ENCODE measurements around the gene MYO9A. TPM values are rescaled to one million over a fixed set of nuclear protein-coding genes. Genes with fewer than 3 reads are reported as not detected.
"Not testable (repeated sequence)": the region's sequence is repeated elsewhere in the genome, so short reads cannot be mapped to it uniquely, and the experiment has no call there.

Gene MYO9A
- total RNA-seq, 4 donors from 2014 or later: 71.1 to 96.8 (median 80.8) TPM

- no peak overlapping the region for H3K27ac ChIP-seq (replicated peaks in 1 of 4)
- 94% methylated on average over 2 of the region's 2 CpGs for WGBS
These were observed 11.9 kb downstream of the MYO9A start for GRCh38 chr15:72106068-72106467.

DNA sequence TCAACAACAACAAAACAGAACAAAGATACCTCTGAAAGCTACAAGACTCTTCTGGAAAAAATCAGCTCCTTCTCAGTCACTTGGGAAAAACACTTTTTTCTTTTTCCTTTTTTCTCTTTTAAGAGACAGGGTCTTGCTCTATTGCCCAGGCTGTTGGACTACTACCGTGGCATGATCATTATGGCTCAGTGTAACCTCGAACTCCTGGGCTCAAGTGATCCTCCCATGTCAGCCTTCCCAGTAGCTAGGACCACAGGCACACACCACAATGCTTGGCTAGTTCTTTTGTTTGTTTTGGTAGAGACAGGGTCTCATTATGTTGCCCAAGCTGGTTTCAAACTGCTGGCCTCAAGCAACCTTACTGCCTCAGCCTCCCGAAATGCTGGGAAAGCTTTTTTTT, 12.8 kb downstream of the MYO9A start:
- no peaks in the 10 kb centered on the region for H3K27me3 ChIP-seq
- WGBS: 96% methylated on average over 3 of the region's 3 CpGs
- DNase-seq (ENCODE audit: extremely low spot score): no peak
- H3K4me1 ChIP-seq: peaks cover 11 to 70% (median 50%) of the 10 kb centered on the region in 4 donors
- no peak overlapping the region for H3K27ac ChIP-seq (replicated peaks in 1 of 4)
- H3K9me3 ChIP-seq: no peaks in the 10 kb centered on the region
- no peaks in the 10 kb centered on the region for H3K36me3 ChIP-seq
- H3K4me3 ChIP-seq: no peak overlapping the region
- no peak for TF ChIP-seq EP300 (IDR thresholded peaks at IDR 0.05)
- intact Hi-C loops (cut with DNase I): no loop called here

More at GRCh38 chr15:72106068-72106467, 11.9 kb downstream of the MYO9A start:
- Histone ChIP-seq H3K4me3 (no peak overlapping the region), H3K4me1 (peaks cover 11 to 79% (median 54%) of the 10 kb centered on the region in 4 donors), H3K9me3 (no peaks in the 10 kb centered on the region), H3K27me3 (no peaks in the 10 kb centered on the region), H3K36me3 (no peaks in the 10 kb centered on the region)
- intact Hi-C loops (cut with DNase I): no loop called here
- no peak for DNase-seq (ENCODE audit: extremely low spot score)
- TF ChIP-seq POLR2AphosphoS5 (IDR thresholded peaks at IDR 0.05) (no peak), EP300 (IDR thresholded peaks at IDR 0.05) (no peak), CTCF (IDR thresholded peaks at IDR 0.05) (no peak), POLR2A (IDR thresholded peaks at IDR 0.05; ENCODE audit: low read depth) (no peak)

DNA sequence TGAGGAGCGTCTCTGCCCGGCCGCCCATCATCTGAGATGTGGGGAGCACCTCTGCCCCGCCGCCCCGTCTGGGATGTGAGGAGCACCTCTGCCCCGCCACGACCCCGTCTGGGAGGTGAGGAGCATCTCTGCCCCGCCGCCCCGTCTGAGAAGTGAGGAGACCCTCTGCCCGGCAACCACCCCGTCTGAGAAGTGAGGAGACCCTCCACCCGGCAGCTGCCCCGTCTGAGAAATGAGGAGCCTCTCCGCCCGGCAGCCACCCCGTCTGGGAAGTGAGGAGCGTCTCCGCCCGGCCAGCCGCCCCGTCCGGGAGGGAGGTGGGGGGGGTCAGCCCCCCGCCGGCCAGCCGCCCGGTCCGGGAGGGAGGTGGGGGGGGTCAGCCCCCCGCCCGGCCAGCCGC, 17.4 kb downstream of the MYO9A start:
- H3K9me3 ChIP-seq; DNase-seq (ENCODE audit: extremely low spot score); H3K4me3 ChIP-seq; intact Hi-C loops (cut with DNase I); H3K36me3 ChIP-seq; H3K27ac ChIP-seq (replicated peaks in 1 of 4); H3K27me3 ChIP-seq: not testable (repeated sequence)
- peaks cover 6 to 37% (median 26%) of the 10 kb centered on the region in 4 donors for H3K4me1 ChIP-seq
- WGBS: 100% methylated on average over 2 of the region's 33 CpGs

GRCh38 chr15:72099155-72099554, 18.8 kb downstream of the MYO9A start:
- H3K4me3 ChIP-seq: no peak overlapping the region
- TF ChIP-seq EP300 (IDR thresholded peaks at IDR 0.05): no peak
- no peak for TF ChIP-seq CTCF (IDR thresholded peaks at IDR 0.05)
- no peak for TF ChIP-seq POLR2AphosphoS5 (IDR thresholded peaks at IDR 0.05)
- no peak for TF ChIP-seq POLR2A (IDR thresholded peaks at IDR 0.05; ENCODE audit: low read depth)
- H3K27ac ChIP-seq (replicated peaks in 1 of 4): no peak overlapping the region
- 66% methylated on average over 4 of the region's 4 CpGs for WGBS
- H3K36me3 ChIP-seq: no peaks in the 10 kb centered on the region
- H3K9me3 ChIP-seq: no peaks in the 10 kb centered on the region
- H3K27me3 ChIP-seq: no peaks in the 10 kb centered on the region
- peaks cover 6 to 25% (median 14%) of the 10 kb centered on the region in 4 donors for H3K4me1 ChIP-seq
- intact Hi-C loops (cut with DNase I): no loop called here
- no peak for DNase-seq (ENCODE audit: extremely low spot score)

GRCh38 chr15:72098040-72098439, 19.9 kb downstream of the MYO9A start:
- no peaks in the 10 kb centered on the region for H3K27me3 ChIP-seq
- H3K27ac ChIP-seq (replicated peaks in 1 of 4): no peak overlapping the region
- no peaks in the 10 kb centered on the region for H3K36me3 ChIP-seq
- H3K9me3 ChIP-seq: no peaks in the 10 kb centered on the region
- no peak for TF ChIP-seq CTCF (IDR thresholded peaks at IDR 0.05)
- no peak for TF ChIP-seq POLR2AphosphoS5 (IDR thresholded peaks at IDR 0.05)
- TF ChIP-seq EP300 (IDR thresholded peaks at IDR 0.05): no peak
- TF ChIP-seq POLR2A (IDR thresholded peaks at IDR 0.05; ENCODE audit: low read depth): no peak
- DNase-seq (ENCODE audit: extremely low spot score): no peak
- H3K4me1 ChIP-seq: peaks cover 1 to 17% (median 3%) of the 10 kb centered on the region in 4 donors
- intact Hi-C loops (cut with DNase I): no loop called here
- H3K4me3 ChIP-seq: no peak overlapping the region

GRCh38 chr15:72096796-72097195, 21.2 kb downstream of the MYO9A start:
- no peak overlapping the region for H3K4me3 ChIP-seq
- DNase-seq (ENCODE audit: extremely low spot score): no peak
- H3K9me3 ChIP-seq: no peaks in the 10 kb centered on the region
- no peak overlapping the region for H3K27ac ChIP-seq (replicated peaks in 1 of 4)
- intact Hi-C loops (cut with DNase I): no loop called here
- peaks cover 2 to 20% (median 6%) of the 10 kb centered on the region in 4 donors for H3K4me1 ChIP-seq
- no peaks in the 10 kb centered on the region for H3K27me3 ChIP-seq
- no peak for TF ChIP-seq POLR2A (IDR thresholded peaks at IDR 0.05; ENCODE audit: low read depth)
- TF ChIP-seq POLR2AphosphoS5 (IDR thresholded peaks at IDR 0.05): no peak
- TF ChIP-seq EP300 (IDR thresholded peaks at IDR 0.05): no peak
- no peak for TF ChIP-seq CTCF (IDR thresholded peaks at IDR 0.05)
- H3K36me3 ChIP-seq: peaks cover 0 to 4% (median 0%) of the 10 kb centered on the region in 4 donors
- 97% methylated on average over 1 of the region's 1 CpG for WGBS
